CD4-positive, alpha-beta T cell treated with Interleukin-21 for 1 hour (primary cell): ENCODE measurements around the gene LIN9.
A peak's percentile ranks its signal among the peaks of the same experiment; 100 is the strongest.
"Not testable (repeated sequence)": the region's sequence is repeated elsewhere in the genome, so short reads cannot be mapped to it uniquely, and the experiment has no call there.

Source experiments
- DNase-seq: peaks from one replicate; pipeline ENCODE4 v3.0.0-alpha.2; 2020

Gene LIN9

DNA sequence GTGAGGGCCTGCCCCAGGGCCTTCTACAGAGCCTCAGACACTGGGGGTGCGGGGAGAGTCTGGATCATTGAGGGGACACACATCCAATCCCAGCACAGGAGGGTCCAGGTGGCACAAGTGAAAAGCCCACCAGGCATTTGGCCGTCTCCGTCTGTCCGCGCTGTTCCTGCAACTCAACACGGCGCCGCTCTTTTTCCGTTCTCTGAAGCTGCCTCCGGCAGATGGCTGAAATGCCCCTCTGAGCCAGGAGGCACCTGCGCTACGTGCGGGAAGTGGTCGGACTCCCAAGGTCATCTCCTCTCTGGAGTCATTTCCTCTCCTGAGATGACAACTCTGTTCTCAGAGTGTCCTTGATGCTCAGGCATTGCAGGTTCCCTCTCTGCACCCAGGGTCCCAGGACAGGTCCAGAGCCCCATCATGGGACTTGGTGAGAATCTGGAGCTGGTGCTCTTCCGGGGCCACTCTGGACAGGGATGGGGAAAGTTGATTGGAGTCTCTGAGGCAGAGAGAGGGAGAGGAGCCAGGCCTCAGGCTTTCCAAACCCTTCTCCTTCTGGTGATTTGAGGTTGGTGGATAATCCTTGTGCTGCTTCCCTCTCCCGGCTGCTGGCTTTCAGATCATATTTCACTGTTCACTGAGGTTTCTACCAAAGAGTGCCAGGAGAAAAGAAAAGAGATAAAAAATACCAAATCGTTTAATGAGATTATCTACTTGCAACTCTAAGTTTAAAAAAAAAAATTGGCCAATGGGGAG, 99.5 kb downstream of the LIN9 start:
- no peak for DNase-seq

DNA sequence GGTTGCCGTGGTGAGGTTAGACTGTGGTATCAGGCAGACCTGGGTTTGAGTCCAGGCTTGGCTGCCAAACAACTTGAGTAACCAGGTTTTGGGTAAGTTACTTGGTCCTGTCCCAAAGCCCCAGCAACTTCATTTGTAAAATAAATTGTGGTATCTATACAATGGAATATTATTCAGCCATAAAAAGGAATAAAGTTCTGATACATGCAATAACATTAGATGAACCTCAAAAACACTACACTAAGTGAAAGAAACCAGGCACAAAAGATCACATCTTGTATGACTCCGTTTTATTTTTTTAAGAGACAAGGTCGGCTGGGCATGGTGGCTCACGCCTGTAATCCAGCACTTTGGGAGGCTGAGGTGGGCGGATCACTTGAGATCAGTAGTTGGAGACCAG, 101.9 kb downstream of the LIN9 start:
- no peak for DNase-seq

DNA sequence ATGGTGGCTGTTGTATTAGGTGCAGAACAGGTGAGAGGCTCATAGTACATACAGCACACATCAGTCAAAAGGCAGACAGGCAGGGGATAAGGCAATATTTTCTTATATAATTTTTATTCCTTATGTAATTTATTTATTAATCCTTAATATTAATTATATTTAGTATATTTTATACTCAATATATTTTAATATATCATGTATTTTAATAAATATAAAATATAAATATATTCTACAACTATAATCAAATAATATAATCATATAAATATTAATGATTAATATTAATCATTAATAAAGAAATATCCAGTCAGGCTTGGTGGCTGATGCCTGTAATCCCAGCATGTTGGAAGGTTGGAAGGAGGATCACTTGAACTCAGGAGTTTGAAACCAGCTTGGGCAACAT, 104.8 kb downstream of the LIN9 start:
- no peak for DNase-seq

DNA sequence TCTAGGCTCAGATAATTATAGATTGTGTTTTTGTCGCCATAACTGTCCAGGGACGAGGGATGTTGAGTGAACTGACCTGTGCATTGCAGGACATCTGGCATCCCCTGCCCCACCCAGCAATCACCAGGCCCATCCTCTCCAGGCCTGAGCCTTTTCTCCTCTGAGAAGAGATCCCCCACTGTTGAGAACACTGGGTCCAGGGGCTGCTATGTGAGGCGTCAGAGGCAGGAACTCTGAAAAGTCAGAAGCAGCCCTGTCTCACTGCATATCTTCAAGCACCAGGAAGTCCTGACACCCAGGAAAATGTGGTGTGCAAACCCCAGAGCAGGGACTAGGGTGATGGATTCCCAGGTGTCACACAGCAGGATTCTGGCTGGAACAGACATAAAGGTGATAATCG, 105.3 kb downstream of the LIN9 start:
- no peak for DNase-seq

DNA sequence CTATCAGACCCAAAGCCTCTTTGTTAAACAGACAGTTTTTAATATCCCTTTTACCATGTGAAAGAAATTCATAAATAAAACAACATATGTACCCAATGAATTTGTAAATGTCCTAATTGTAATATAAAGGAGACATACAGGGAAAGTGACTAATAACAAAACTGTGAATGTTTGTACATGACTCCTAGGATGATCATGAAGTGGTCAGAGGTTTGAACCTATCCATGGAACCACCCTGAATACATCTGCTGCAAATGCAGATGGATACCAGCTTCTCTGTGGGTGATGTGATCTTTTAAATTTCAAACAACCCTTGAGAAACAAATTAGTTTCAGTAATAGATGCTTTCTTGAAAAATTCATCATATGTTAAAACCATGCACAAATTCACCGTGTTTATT, 105.7 kb downstream of the LIN9 start:
- no peak for DNase-seq

DNA sequence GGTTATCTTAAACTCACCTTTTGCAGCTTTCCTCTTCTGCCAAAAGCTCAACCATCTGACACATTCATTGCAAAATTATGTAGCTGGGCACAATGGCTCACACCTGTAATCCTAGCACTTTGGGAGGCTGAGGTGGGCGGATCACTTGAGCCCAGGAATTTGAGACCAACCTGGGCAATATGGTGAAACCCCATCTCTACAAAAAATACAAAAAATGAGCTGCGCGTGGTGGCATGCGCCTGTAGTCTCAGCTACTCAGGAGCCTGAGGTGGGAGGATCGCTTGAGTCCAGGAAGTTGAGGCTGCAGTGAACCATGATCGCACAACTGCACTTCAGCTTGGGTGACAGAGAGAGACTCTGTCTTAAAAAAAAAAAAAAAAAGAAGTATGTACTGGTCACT, 106.3 kb downstream of the LIN9 start:
- DNase-seq = not testable (repeated sequence)

DNA sequence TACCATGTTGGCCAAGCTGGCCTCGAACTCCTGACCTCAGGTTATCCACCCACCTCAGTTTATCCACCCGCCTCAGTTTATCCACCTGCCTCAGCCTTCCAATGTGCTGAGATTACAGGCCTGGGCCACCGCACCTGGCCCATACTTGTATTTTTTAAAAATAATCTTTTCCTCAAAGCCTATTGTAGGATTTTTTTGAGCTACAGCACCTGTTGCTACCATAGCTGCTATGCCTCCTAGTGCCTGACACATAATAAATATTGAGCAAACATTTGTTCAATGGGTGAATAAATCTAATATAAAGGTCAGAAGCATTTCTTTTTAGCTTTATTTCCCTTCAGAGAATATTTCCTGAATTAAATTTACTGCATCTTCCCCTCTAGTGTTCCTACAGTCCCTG, 106.7 kb downstream of the LIN9 start:
- no peak for DNase-seq

DNA sequence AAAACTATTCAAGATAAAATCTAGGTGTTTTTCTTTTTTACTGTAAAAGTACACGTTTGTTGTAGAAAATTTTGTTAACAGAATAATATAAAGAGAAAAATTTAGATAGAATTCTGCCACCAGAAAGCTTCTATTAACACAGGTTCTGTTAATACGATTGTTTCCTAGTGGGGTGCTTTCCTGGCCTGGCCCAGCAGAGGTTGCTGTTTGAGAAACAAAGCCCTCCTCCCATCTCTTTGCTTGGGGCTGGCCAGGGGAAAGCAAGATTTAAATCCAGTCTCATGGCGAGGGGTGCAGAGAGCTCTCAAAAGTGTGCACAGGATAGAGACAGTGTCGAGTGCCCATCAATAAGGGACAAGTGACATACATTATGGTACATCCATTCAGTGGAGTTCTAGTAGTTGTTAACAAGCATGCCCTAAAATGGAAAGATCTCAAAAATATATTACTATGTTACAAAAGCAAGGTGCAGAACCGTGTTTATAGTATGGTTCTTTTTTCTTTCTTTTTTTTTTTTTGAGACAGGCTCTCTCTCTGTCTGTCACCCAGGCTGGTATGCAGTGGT, 107.9 kb downstream of the LIN9 start:
- DNase-seq = no peak

DNA sequence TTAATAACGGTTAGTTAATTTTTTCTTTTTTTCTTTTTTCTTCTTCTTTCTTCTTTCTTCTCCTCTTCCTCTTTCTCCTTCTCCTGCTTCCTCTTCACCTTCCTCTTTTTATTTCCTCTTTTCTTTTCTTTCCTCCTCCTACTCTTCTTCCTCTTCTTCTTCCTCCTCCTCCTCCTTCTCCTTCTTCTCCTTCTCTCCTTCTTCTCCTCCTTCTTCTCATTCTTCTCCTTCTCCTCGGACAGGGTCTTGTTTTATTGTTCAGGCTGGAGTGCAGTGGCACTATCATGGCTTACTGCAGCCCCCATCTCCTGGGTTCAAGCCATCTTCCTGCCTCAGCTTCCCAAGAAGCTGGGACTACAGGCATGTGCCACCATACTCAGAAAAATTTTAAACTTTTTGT, 109.0 kb downstream of the LIN9 start:
- DNase-seq = no peak

DNA sequence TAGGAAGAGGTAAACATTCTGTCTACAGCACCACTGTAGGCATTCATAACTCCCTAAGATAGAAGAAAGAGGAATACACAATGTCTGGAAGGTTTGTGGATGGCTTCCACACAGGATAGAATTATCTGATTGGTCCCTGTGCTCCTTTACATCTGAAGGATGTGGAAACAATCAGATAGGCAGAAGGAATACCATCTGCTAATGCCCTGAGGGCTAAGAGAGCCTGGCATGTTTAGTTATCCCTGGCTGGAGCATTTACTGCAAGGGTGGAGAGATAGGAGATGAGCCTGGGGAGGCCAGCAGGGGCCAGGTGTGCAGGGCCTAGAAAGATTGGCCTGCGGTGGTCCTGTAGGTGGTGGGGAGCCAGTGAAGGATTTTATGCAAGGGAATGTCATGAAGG, 113.8 kb downstream of the LIN9 start:
- no peak for DNase-seq

DNA sequence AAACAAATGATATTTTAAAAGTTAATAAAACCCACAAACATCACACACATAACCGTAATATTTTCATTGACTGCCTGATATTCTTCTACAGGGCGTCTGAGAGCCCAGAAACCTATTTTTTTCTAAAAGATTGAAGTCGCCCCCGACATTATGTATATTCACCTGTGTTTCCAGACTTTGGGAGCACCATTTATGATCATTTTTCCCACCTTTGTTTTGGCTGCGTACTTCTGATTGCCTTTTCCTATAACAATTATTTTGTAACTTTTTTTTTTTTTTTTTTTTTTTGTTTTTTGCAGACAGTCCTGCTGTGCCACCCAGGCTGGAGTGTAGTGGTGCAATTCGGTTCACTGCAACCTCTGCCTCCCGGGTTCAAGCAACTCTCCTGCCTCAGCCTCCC, 121.6 kb downstream of the LIN9 start:
- DNase-seq = no peak

DNA sequence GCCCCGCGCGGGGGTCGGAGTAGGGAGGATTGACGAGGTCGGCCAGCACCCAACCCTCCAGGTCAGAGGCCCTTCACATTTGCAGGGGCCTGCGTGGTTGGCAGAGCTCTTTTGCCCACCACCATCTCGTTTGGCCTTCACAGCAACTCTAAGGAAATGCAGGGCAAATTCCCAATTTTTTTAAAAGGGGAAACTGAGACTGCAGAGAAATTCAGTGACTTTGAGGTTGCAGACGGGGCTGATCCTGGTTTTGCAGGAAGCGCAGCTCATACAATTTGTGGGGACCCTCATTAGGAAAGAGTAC, 122.0 kb downstream of the LIN9 start:
- no peak for DNase-seq

DNA sequence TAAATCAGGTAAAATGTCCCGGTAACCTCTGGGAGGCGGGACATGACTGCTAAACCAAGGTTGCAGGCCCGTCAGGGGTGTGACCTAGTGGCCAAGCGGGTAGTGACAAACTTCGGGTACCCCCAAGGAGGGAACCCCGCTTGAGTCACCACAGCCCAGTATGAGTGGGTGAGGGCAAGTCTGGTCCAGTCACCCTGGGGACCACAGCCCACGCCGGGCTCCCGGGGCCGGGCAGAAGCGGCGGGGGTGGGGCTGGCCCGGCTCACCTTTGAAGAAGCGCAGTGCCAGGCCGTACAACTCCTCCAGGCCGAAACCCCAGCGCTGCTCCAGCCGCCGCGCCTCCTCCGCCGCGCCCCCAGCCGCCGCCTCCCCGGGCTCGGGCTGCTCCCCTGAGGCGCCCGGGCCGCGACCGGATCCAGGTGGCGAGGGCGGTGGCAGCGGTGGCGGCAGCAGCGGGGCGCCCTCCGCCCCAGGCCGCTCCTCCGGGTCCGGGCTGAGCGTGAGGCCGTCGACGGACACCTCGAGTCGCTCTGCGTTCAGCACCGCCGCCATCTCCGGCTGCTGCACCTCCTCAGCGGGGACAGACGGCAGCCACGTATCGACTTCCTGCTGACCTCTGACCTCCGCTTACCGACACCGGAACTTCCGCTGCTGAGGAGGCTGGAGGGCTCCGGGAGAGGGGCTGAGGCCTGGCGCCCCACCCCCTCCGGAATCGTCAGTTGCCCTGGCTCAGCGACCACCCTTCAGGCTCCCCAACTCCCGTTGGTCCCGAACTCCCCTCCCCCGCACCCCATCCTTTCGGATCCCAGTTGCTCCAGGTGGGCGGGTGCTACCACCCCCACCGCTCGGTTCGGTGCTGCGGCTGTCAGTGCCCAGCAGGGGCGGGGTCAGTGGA, 122.6 kb downstream of the LIN9 start, which contains the start of gene ACBD3:
TSS of gene ACBD3 (minus strand) at position 618 of the 895 bp plus-strand sequence. CDS start at position 552, 66 bp downstream.
- peak; percentile 86 for DNase-seq

DNA sequence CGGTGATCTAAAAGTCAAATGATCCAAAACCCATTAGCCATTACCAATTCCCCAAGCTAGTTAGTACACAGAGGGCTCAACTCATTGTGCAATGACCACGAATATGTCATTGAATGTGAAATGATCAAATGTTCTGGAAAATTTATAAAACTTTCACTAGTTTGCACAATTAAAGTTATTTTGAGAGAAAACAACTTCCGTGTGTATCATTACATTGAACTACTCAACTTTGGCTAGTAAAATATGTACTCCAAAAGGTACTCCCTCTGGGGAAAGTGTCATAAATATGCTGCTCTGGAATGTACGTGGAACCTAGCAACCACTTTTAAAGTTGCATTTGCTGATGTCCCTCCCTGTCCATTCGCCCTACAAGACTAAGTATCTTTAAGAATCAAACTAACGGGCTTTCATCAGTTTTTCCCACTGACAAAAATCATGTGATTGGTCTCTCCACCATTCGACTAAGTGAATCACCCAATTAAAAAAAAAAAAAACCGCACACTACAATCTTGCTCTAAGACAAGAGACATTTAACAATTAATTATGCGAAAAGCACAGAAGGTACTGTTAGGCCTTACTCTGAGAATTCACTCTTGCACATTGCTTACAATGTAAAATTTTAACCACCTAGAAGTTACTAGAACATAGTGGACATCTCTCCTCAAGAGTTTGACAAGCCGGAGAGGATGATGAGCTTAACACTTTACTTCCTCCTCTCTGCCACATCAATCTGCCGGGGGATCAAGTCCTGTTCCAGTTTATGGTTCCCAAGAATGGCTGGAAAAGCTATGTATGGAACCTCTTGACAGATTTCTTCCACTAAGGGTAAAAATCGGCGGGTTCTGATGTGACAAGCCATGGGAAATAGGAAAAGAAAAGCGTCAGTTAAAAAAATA, 123.6 kb downstream of the LIN9 start:
- peak; percentile 4 for DNase-seq

DNA sequence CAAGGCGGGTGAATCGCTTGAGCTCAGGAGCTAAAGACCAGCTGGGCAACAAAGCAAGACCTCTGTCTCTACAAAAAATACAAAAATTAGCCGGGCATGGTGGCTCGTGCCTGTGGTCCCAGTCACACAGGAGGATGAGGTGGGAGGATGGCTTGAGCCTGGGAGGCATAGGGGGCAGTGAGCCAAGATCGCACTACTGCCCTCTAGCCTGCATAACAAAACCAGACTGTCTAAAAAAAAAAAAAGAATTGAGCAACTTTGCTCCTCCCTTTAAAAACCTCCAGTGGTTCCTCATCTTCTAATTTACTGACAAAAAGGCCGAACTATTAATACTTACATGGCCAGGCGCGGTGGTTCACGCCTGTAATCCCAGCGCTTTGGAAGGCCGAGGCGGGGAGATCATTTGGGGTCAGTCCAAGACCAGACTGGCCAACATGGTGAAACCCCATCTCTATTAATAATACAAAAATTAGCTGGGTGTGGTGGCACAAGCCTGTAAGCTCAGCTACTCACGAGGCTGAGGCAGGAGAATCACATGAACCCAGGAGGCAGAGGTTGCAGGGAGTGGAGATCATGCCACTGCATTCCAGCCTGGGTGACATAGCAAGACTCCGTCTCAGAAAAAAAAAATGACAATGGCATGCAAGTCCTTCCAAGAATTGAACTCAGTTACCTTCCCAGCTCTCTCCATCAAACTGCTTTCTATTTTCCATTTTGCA, 126.8 kb downstream of the LIN9 start:
- no peak for DNase-seq
